ENCODE results near the gene BUB1B. TPM values are rescaled to one million over a fixed set of nuclear protein-coding genes. Genes with fewer than 3 reads are reported as not detected.

The BUB1B gene
- polyA plus RNA-seq, 1 of the 3 experiments (the other 2 are of a cell fraction) = 12.6 TPM

DNA sequence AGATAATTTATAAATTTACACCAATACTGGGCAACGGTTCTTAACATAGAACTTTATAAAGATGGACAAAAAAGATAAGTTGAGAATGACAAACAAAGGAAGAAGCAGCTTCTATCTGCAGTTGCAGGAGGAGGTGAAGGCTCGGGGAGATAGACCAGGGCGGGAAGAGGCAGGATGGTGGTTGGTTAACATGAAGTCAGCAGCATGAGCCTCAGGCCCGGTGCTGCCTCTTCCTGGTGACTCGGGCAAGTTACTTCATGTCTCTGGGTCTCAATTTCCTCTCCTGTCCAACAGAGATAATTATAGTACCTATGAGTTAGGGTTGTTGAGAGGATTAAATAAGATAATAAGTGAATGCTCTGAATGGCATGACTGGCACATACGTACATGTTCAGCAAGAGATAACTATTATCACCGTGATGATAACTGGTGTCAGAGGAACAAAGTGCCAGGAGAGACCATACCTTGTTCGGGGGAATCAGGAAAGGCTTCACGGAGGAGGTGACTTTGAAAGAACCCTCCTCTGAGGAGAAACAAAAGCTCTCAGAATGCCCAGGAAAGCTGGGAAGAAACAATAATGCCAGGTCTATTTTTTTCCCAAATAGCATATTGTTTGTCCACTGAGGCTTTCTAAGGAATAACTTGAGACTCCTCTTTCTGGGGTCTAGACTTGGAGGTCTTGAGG lies 82.4 kb downstream of the BUB1B start:
- Histone ChIP-seq H3K9me2 (no peaks in the 10 kb centered on the region), H3K4me3 (ENCODE audit: low read depth in 2 of 2, low read length in 1 of 2) (no peak overlapping the region), H3K79me2 (ENCODE audit: insufficient read depth) (no peaks in the 10 kb centered on the region), H3K9ac (no peak overlapping the region), H3K27me3 (ENCODE audit: insufficient read depth) (peaks cover 15% of the 10 kb centered on the region), H3K9me3 (no peaks in the 10 kb centered on the region), H2AFZ (ENCODE audit: low read depth) (no peak overlapping the region), H3F3A (replicated peaks; ENCODE audit: insufficient read depth) (no peaks in the 10 kb centered on the region), H3K36me3 (replicated peaks in 1 of 2; ENCODE audit: control insufficient read depth in 1 of 2, insufficient read depth in 2 of 2, low read length in 1 of 2) (no peaks in the 10 kb centered on the region), H3K4me2 (no peak overlapping the region), H4K20me1 (ENCODE audit: insufficient read depth) (peaks cover 5% of the 10 kb centered on the region; the same call in 1 of the 2 replicates), H3K4me1 (ENCODE audit: control insufficient read depth in 1 of 2, insufficient read depth in 2 of 2, low read depth in 1 of 2, low read length in 1 of 2) (peaks cover 5 to 29% of the 10 kb centered on the region in 2 experiments; a peak in 2 of 4 replicates), H3K27ac (ENCODE audit: low read depth in 2 of 2, low read length in 1 of 2) (no peak overlapping the region)
- DNase-seq = no peak
- WGBS (ENCODE audit: low lambda C conversion rate) = 83% methylated on average over 9 of the region's 9 CpGs
- CTCF ChIA-PET = interaction anchor here (1.0 to 34.5 kb wide), 5 partner anchors 11 to 77 kb away, joined by 4 to 720 read pairs (median 4); no protein-coding TSS in a partner anchor
- TF ChIP-seq SIN3A (IDR thresholded peaks at IDR 0.05; ENCODE audit: borderline replicate concordance, low read depth, low read length) (no peak), YY1 (IDR thresholded peaks at IDR 0.05; ENCODE audit: low read depth) (no peak), NRF1 (IDR thresholded peaks at IDR 0.05; ENCODE audit: low read depth, low read length) (no peak), FOXM1 (IDR thresholded peaks at IDR 0.05; ENCODE audit: low read depth) (no peak), EP300 (IDR thresholded peaks at IDR 0.05; ENCODE audit: borderline replicate concordance in 1 of 2, low read depth in 1 of 2, low read length in 1 of 2) (no peak), EZH2phosphoT487 (IDR thresholded peaks at IDR 0.05; ENCODE audit: borderline replicate concordance, low read depth) (no peak)
- TF ChIP-seq, protein P1, sequence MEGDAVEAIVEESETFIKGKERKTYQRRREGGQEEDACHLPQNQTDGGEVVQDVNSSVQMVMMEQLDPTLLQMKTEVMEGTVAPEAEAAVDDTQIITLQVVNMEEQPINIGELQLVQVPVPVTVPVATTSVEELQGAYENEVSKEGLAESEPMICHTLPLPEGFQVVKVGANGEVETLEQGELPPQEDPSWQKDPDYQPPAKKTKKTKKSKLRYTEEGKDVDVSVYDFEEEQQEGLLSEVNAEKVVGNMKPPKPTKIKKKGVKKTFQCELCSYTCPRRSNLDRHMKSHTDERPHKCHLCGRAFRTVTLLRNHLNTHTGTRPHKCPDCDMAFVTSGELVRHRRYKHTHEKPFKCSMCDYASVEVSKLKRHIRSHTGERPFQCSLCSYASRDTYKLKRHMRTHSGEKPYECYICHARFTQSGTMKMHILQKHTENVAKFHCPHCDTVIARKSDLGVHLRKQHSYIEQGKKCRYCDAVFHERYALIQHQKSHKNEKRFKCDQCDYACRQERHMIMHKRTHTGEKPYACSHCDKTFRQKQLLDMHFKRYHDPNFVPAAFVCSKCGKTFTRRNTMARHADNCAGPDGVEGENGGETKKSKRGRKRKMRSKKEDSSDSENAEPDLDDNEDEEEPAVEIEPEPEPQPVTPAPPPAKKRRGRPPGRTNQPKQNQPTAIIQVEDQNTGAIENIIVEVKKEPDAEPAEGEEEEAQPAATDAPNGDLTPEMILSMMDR (IDR thresholded peaks at IDR 0.05) = no peak
- TF ChIP-seq, protein P2, sequence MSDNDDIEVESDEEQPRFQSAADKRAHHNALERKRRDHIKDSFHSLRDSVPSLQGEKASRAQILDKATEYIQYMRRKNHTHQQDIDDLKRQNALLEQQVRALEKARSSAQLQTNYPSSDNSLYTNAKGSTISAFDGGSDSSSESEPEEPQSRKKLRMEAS (IDR thresholded peaks at IDR 0.05; ENCODE audit: low read depth) = no peak
- TF ChIP-seq, protein P3, sequence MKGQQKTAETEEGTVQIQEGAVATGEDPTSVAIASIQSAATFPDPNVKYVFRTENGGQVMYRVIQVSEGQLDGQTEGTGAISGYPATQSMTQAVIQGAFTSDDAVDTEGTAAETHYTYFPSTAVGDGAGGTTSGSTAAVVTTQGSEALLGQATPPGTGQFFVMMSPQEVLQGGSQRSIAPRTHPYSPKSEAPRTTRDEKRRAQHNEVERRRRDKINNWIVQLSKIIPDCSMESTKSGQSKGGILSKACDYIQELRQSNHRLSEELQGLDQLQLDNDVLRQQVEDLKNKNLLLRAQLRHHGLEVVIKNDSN (IDR thresholded peaks at IDR 0.05; ENCODE audit: borderline replicate concordance, low read depth) = no peak
- POLR2A ChIA-PET = no interaction called here

DNA sequence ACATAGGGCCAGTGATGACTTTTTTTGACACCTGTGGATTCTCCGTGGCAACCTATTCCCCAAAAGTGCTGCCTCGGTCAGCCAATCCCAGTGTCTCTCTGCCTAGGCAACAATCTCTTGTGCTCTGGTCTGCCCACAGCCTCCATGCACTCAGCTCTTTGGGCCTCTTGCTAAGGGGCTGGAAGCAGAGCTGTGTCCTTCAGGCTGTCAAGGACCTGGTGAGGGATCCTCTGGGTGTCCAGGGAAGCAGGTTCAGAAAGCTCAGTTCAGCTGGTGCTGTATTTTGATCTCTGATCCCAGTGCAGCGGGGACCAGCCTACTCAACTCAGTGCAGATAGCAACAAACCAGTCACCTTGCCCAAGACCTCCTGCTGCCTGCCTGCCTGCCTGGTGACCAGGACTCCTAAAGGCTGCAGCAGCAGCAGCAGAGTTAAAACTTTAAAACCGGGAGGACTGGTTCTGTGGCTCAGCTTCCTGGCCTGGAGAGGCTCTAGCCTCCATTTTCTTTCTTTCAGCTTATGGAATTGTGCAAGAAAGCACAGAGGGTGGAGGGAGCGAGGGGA lies 84.2 kb downstream of the BUB1B start:
- H2AFZ ChIP-seq (ENCODE audit: low read depth) = no peak overlapping the region
- CTCF ChIA-PET = interaction anchor here (1.4 to 34.5 kb wide), 2 partner anchors 25 to 27 kb away, joined by 6 to 720 read pairs; no protein-coding TSS in a partner anchor

More for the DNA sequence above, 84.2 kb downstream of the BUB1B start:
- no peak for TF ChIP-seq SMC3 (IDR thresholded peaks at IDR 0.05; ENCODE audit: low read depth, low read length)
- TF ChIP-seq YY1 (IDR thresholded peaks at IDR 0.05; ENCODE audit: low read depth) = no peak
- Histone ChIP-seq H4K20me1 (ENCODE audit: insufficient read depth) (peaks cover 8% of the 10 kb centered on the region), H3K4me2 (no peak overlapping the region), H3K79me2 (ENCODE audit: insufficient read depth) (no peaks in the 10 kb centered on the region), H3K9ac (no peak overlapping the region), H3K9me2 (no peaks in the 10 kb centered on the region), H3K9me3 (no peaks in the 10 kb centered on the region), H3K27me3 (ENCODE audit: insufficient read depth) (peaks cover 15% of the 10 kb centered on the region), H3K4me1 (ENCODE audit: control insufficient read depth in 1 of 2, insufficient read depth in 2 of 2, low read depth in 1 of 2, low read length in 1 of 2) (peaks cover 9 to 29% of the 10 kb centered on the region in 2 experiments), H3K27ac (ENCODE audit: low read depth in 2 of 2, low read length in 1 of 2) (no peak overlapping the region), H3F3A (replicated peaks; ENCODE audit: insufficient read depth) (peaks cover 15% of the 10 kb centered on the region), H3K36me3 (replicated peaks in 1 of 2; ENCODE audit: control insufficient read depth in 1 of 2, insufficient read depth in 2 of 2, low read length in 1 of 2) (no peaks in the 10 kb centered on the region), H3K4me3 (ENCODE audit: low read depth in 2 of 2, low read length in 1 of 2) (no peak overlapping the region)
- WGBS (ENCODE audit: low lambda C conversion rate) = 84% methylated on average over 5 of the region's 5 CpGs
- POLR2A ChIA-PET = no interaction called here
- DNase-seq = no peak
